ENCODE data around the gene AP2A2.
"Not testable (repeated sequence)": the region's sequence is repeated elsewhere in the genome, so short reads cannot be mapped to it uniquely, and the experiment has no call there.

Gene AP2A2

GRCh38 chr11:1006762-1007161 is 81.1 kb downstream of the AP2A2 start:
- no peak overlapping the region for H3K4me3 ChIP-seq (ENCODE audit: low read length)
- TF ChIP-seq ZNF274 (IDR thresholded peaks at IDR 0.05; ENCODE audit: low read depth, low read length) = no peak

- no peak for TF ChIP-seq ZNF274 (IDR thresholded peaks at IDR 0.05; ENCODE audit: low read depth, low read length)
- no peak overlapping the region for H3K4me3 ChIP-seq (ENCODE audit: low read length)
Measured at GRCh38 chr11:1007279-1007678, 81.6 kb downstream of the AP2A2 start.

GRCh38 chr11:1008001-1008802 is 82.5 kb downstream of the AP2A2 start:
- no peak overlapping the region for H3K4me3 ChIP-seq (ENCODE audit: low read length)
- no peak for TF ChIP-seq ZNF274 (IDR thresholded peaks at IDR 0.05; ENCODE audit: low read depth, low read length)

GRCh38 chr11:1008803-1009145 is 83.1 kb downstream of the AP2A2 start:
- no peak for TF ChIP-seq ZNF274 (IDR thresholded peaks at IDR 0.05; ENCODE audit: low read depth, low read length)
- no peak overlapping the region for H3K4me3 ChIP-seq (ENCODE audit: low read length)

- no peak for TF ChIP-seq ZNF274 (IDR thresholded peaks at IDR 0.05; ENCODE audit: low read depth, low read length)
Measured at GRCh38 chr11:1009371-1009770, 83.7 kb downstream of the AP2A2 start.

GRCh38 chr11:1009991-1010390 is 84.3 kb downstream of the AP2A2 start:
- TF ChIP-seq ZNF274 (IDR thresholded peaks at IDR 0.05; ENCODE audit: low read depth, low read length) = no peak
- no peak overlapping the region for H3K4me3 ChIP-seq (ENCODE audit: low read length)

More at GRCh38 chr11:1009371-1009770, 83.7 kb downstream of the AP2A2 start:
- no peak overlapping the region for H3K4me3 ChIP-seq (ENCODE audit: low read length)

- no peak for TF ChIP-seq ZNF274 (IDR thresholded peaks at IDR 0.05; ENCODE audit: low read depth, low read length)
- no peak overlapping the region for H3K4me3 ChIP-seq (ENCODE audit: low read length)
Measured at GRCh38 chr11:1010551-1011319, 85.1 kb downstream of the AP2A2 start.

GRCh38 chr11:1011320-1011698 is 85.6 kb downstream of the AP2A2 start:
- no peak overlapping the region for H3K4me3 ChIP-seq (ENCODE audit: low read length)
- no peak for TF ChIP-seq ZNF274 (IDR thresholded peaks at IDR 0.05; ENCODE audit: low read depth, low read length)

GRCh38 chr11:1012291-1012690 is 86.6 kb downstream of the AP2A2 start:
- H3K4me3 ChIP-seq (ENCODE audit: low read length) = no peak overlapping the region
- TF ChIP-seq ZNF274 (IDR thresholded peaks at IDR 0.05; ENCODE audit: low read depth, low read length) = no peak

- H3K4me3 ChIP-seq (ENCODE audit: low read length) = no peak overlapping the region
- TF ChIP-seq ZNF274 (IDR thresholded peaks at IDR 0.05; ENCODE audit: low read depth, low read length) = no peak
Measured at GRCh38 chr11:1012740-1013630, 87.3 kb downstream of the AP2A2 start.

- H3K4me3 ChIP-seq (ENCODE audit: low read length) = no peak overlapping the region
- TF ChIP-seq ZNF274 (IDR thresholded peaks at IDR 0.05; ENCODE audit: low read depth, low read length) = no peak
Measured at GRCh38 chr11:1013631-1013935, 87.9 kb downstream of the AP2A2 start.

GRCh38 chr11:1014276-1014675 is 88.6 kb downstream of the AP2A2 start:
- no peak overlapping the region for H3K4me3 ChIP-seq (ENCODE audit: low read length)
- TF ChIP-seq ZNF274 (IDR thresholded peaks at IDR 0.05; ENCODE audit: low read depth, low read length) = no peak

GRCh38 chr11:1015064-1015463 is 89.4 kb downstream of the AP2A2 start:
- TF ChIP-seq ZNF274 (IDR thresholded peaks at IDR 0.05; ENCODE audit: low read depth, low read length) = no peak
- H3K4me3 ChIP-seq (ENCODE audit: low read length) = no peak overlapping the region

- TF ChIP-seq ZNF274 (IDR thresholded peaks at IDR 0.05; ENCODE audit: low read depth, low read length) = no peak
- no peak overlapping the region for H3K4me3 ChIP-seq (ENCODE audit: low read length)
Measured at GRCh38 chr11:1015826-1016545, 90.3 kb downstream of the AP2A2 start.

- not testable (repeated sequence) for H3K4me3 ChIP-seq (ENCODE audit: low read length)
Measured at GRCh38 chr11:1016610-1017126, 91.0 kb downstream of the AP2A2 start.

Data from GM08714 (cell line).